PFSK-1 (cell line): Measurements from ENCODE around the gene ZNF672.

ENCODE experiments used
- FOXP2 ChIP-seq: optimal IDR thresholded peaks from 2 replicates; pipeline ENCODE3; 2011; ENCODE audit warnings: borderline replicate concordance, control low read depth, inconsistent platforms; ENCODE audit not compliant: insufficient read depth; ENCODE audit errors: extremely low read length, extremely low read depth
- POLR2AphosphoS5 ChIP-seq: IDR thresholded peaks from 2 replicates; pipeline ENCODE4 v1.6.1; 2012; ENCODE audit warnings: low read depth, mild to moderate bottlenecking, control low read depth, low read length, moderate library complexity
- REST ChIP-seq, 2 experiments: IDR thresholded peaks; 2 replicates each; pipeline versions ENCODE4 v1.6.1 to v1.8.0; 2011 to 2012; ENCODE audit warnings: low read depth in 2 of 2, low read length in 2 of 2, control low read depth in 1 of 2, inconsistent platforms in 1 of 2, mild to moderate bottlenecking in 1 of 2, moderate library complexity in 1 of 2; ENCODE audit not compliant: insufficient read depth in 1 of 2
- SIN3A ChIP-seq: IDR thresholded peaks from 2 replicates; pipeline ENCODE4 v1.6.1; 2012; ENCODE audit warnings: mild to moderate bottlenecking, low read length, moderate library complexity, borderline replicate concordance; ENCODE audit not compliant: insufficient read depth
- TAF1 ChIP-seq: IDR thresholded peaks from 2 replicates; pipeline ENCODE4 v1.6.1; 2012; ENCODE audit warnings: low read length, control low read depth, borderline replicate concordance; ENCODE audit not compliant: insufficient read depth

ZNF672 gene

GRCh38 chr1:248862695-248862997 lies 24.6 kb downstream of the ZNF672 start:
- TF ChIP-seq FOXP2 = no peak
- no peak for TF ChIP-seq POLR2AphosphoS5
- no peak for TF ChIP-seq REST (IDR thresholded peaks at IDR 0.05; ENCODE audit: insufficient read depth in 1 of 2, low read depth in 2 of 2, low read length in 2 of 2)
- no peak for TF ChIP-seq TAF1
- TF ChIP-seq SIN3A = no peak

GRCh38 chr1:248862998-248863881 lies 25.2 kb downstream of the ZNF672 start:
- TF ChIP-seq SIN3A = no peak
- peak; percentile 83 for TF ChIP-seq POLR2AphosphoS5
- no peak for TF ChIP-seq FOXP2
- no peak for TF ChIP-seq REST (IDR thresholded peaks at IDR 0.05; ENCODE audit: insufficient read depth in 1 of 2, low read depth in 2 of 2, low read length in 2 of 2)
- peak; percentile 84; the same call in 1 of the 2 replicates for TF ChIP-seq TAF1

GRCh38 chr1:248871837-248872401 lies 33.9 kb downstream of the ZNF672 start:
- TF ChIP-seq SIN3A = no peak
- no peak for TF ChIP-seq REST (IDR thresholded peaks at IDR 0.05; ENCODE audit: insufficient read depth in 1 of 2, low read depth in 2 of 2, low read length in 2 of 2)
- no peak for TF ChIP-seq TAF1
- no peak for TF ChIP-seq POLR2AphosphoS5
- no peak for TF ChIP-seq FOXP2

- TF ChIP-seq SIN3A (no peak), REST (IDR thresholded peaks at IDR 0.05; ENCODE audit: insufficient read depth in 1 of 2, low read depth in 2 of 2, low read length in 2 of 2) (no peak), POLR2AphosphoS5 (no peak), FOXP2 (no peak), TAF1 (no peak)
Measured at GRCh38 chr1:248872752-248873408, 34.9 kb downstream of the ZNF672 start.
